Panc1 (cell line): ENCODE data around the gene LSM6.

Experiments
- POLR2AphosphoS5 ChIP-seq: IDR thresholded peaks from 2 replicates; pipeline ENCODE4 v1.6.1; 2012; ENCODE audit warnings: mild to moderate bottlenecking, low read depth, low read length, moderate library complexity
- TF ChIP-seq, protein P1 (sequence below): fragments of 450-650 bp; IDR thresholded peaks from 2 replicates; pipeline ENCODE4 v1.5.1; 2017; ENCODE audit warnings: mild to moderate bottlenecking

DNA sequence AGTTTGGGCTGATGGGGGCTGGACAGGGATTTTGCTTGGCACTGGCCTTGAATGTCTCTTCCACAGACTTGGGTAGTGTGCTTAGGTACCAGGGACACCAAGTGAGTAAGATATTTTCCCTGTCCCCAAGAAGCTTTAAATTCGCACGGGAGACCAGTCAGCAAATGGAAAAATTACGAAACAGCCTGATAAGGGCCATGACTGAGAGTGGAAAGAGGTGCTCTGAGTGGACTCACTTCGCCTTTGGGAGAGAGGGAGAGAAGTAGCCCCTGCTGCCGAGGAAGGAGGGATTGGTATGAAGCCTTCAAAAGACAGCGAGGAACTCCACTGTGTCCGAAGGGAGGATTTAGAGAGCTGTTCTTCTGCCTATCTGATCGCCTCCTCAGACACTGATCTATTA is 2.6 kb downstream of the LSM6 start:
- TF ChIP-seq, protein P1, sequence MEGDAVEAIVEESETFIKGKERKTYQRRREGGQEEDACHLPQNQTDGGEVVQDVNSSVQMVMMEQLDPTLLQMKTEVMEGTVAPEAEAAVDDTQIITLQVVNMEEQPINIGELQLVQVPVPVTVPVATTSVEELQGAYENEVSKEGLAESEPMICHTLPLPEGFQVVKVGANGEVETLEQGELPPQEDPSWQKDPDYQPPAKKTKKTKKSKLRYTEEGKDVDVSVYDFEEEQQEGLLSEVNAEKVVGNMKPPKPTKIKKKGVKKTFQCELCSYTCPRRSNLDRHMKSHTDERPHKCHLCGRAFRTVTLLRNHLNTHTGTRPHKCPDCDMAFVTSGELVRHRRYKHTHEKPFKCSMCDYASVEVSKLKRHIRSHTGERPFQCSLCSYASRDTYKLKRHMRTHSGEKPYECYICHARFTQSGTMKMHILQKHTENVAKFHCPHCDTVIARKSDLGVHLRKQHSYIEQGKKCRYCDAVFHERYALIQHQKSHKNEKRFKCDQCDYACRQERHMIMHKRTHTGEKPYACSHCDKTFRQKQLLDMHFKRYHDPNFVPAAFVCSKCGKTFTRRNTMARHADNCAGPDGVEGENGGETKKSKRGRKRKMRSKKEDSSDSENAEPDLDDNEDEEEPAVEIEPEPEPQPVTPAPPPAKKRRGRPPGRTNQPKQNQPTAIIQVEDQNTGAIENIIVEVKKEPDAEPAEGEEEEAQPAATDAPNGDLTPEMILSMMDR, result no peak
- TF ChIP-seq POLR2AphosphoS5, result no peak
